HG03558 (cell line): Measurements from ENCODE around the gene SLC39A11.
"Not testable (repeated sequence)": the region's sequence is repeated elsewhere in the genome, so short reads cannot be mapped to it uniquely, and the experiment has no call there.

Experiments
- ATAC-seq: cut with Tn5 transposase; IDR thresholded peaks from one replicate; pipeline ENCODE4 v1.9.1; 2021; ENCODE audit warnings: moderate number of reproducible peaks; ENCODE audit not compliant: unreplicated experiment; ENCODE audit errors: extremely low read depth

SLC39A11 gene

DNA sequence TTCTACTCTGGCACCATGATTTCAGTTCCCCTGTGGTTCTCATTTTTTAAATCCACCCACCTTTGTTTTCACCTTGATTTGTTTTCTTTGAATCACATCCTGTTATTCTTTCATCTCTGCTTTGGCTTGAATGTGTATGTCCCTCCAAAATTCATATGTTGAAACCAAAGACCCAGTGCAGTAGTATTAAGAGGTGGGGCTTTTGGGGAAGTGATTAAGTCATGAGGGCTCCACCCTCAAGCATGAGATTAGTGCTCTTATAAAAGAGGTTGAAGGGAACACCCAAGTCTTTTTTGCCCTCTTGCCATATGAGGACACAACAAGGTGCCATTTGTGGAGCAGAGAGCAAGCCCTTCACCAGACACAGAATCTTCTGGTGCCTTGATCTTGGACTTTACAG is 382.3 kb downstream of the SLC39A11 start:
- ATAC-seq = no peak

DNA sequence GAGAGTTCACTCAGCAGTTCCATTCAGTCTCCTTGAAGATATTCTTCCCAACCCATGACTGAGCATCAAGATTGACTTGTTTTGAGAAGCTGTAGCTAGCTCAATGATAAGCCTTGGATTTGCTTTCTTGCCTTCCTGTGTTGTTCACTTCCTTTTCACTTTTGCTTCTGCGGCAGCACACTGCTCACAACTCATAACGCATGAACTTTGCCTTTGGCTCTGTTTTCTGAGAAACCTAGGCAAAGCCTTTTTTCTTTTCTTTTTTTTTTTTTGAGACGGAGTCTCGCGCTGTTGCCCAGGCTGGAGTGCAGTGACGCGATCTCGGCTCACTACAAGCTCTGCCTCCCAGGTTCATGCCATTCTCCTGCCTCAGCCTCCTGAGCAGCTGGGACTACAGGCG is 383.8 kb downstream of the SLC39A11 start:
- not testable (repeated sequence) for ATAC-seq

DNA sequence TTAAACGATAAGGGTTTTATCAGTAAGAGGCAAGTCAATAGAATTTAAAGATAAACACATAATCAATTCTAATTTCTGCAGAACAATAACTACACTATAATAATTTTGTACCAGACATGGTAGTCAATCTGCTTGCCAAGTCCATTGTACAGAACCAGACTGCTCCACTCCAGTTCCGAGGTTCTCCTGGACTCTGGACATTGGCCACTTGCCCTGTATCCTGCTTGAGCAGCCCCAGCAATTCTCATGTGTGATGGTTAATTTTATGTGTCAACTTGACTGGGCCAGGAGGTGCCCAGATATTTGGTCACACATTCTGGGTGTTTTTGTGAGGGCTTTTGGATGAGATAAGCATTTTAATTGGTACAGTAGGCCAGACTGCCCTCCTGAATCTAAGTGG is 384.6 kb downstream of the SLC39A11 start:
- ATAC-seq = no peak

DNA sequence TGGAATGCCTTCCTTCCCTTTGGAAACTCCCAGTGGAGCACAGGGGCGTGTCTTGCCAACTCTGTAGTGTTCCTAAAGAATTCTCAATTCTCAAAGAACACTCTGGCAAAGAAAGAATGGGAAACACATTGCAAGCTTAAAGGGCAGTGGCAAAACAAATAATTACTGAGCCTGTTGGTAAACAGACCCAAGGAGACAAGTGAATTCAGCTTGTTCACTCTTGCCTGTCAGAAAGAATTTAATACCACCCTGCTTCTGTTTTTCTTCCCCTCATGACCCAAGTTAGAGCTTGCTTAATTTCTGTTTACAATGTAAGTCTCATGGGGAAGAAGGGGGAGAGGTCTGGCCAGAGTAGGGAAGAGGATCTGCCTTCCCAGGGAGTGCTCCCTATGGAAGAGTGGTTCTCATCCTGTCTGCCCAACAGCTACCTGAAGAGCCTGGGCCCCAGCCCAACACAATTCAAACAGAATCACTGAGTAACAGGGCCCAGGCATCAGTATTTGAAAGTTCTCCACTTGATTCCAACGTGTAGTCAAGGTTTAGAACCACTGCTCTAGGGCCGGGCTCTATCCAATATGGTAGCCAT is 386.0 kb downstream of the SLC39A11 start:
- ATAC-seq = no peak

DNA sequence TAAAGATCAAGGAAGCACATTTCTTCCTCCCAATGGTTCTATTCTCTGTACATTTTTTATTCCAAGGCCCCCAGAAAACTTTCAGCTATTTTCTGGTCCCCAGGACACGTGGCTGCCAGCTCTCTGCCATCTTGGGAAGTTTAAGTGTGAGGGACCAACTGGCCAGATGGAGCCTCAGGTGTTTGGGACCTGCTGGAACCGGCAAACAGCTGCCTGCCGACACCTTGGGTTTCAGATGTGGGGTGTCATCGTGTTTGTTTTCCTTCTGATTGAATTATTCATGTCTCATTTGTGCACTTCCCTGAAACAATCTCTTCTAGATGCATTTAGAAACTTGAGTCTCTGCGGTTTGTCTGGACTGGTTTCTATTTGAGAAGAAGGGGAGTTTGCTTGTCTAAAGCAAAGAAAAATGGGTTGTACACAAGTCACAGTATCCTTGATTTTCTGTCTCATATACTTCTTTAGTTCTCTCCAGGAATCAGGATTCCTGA is 386.5 kb downstream of the SLC39A11 start:
- ATAC-seq = no peak

DNA sequence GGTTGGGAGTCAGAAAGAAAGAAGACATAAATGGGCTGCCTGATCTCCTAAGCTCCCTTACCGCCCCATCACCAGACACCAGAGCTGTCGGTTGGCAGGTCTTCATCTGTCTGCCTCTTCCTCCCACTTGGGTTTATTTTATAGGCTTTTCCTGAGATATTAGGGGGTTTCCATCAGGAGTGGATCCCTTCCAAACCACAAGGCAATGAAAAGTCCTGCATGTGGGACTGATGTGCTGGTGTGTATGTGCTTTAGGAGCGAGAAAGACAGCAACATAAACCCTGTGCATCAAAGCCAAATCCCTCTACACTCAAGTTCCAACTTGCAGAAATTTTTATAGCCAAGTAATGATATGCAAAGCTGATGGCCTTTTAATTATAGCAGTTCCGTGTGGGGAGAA is 389.5 kb downstream of the SLC39A11 start:
- ATAC-seq = no peak

DNA sequence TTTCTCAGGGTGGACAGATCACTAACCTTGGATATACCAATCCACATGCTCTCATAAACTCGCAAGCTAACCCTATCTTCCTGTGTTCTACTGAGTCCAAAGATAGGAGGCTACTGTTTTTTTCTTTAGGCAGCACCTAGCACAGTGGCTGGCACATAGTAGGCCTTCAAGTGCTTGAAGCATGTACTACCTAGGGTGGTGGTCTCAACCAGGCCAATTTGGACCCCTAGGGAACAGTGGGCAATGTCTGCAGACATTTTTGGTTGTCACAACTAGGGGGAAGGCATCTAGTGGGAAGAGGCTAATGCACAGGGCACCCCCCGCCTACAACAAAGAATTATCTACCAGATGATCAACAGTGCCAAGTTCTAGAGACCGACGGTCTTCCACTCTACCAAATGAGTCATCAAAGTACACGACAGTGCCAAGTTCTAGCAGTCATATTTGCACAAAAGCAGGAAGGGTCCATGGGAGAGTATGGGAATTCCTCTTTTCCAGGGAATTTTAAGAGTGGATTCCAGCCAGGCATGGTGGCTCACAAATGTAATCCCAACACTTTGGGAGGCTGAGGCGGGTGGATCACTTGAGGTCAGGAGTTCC is 390.3 kb downstream of the SLC39A11 start:
- ATAC-seq = no peak

DNA sequence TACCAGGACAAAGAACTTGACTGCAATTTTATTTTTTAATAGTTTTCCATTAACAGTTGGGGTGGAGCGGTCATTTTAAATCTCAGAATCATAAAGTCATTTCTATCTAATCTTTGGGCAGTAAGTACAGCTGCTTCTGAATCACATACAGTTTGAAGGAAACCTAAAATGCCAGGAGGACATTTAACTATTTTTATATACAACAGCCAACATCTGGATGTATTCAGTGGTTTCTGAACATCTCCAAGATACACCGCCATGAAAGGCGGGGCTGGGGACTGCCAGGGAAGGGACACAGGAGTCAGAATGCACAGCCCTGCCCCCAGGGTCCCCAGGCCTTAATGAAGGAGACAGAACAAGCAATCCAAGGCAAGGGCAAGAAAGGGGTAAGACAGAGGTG is 392.3 kb downstream of the SLC39A11 start:
- ATAC-seq = no peak

DNA sequence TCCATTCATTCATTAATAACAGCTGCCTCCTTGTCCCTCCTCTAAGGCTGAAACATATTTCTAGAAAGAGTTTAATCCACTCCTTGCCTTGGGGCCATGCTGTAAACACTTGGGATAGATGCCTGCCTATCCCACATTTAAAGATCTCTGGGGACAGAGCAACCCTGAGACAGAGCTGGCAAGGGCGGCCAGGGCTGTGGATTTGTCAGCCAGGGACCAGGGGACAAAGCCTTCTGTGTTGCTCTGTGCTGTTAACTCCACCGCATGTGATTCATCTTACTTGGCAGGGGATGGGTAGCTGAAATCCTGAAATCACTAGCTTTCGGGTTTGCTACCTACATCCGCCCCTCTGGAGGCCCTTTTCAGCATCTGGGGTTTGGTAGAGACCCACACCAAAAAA is 392.9 kb downstream of the SLC39A11 start:
- no peak for ATAC-seq

DNA sequence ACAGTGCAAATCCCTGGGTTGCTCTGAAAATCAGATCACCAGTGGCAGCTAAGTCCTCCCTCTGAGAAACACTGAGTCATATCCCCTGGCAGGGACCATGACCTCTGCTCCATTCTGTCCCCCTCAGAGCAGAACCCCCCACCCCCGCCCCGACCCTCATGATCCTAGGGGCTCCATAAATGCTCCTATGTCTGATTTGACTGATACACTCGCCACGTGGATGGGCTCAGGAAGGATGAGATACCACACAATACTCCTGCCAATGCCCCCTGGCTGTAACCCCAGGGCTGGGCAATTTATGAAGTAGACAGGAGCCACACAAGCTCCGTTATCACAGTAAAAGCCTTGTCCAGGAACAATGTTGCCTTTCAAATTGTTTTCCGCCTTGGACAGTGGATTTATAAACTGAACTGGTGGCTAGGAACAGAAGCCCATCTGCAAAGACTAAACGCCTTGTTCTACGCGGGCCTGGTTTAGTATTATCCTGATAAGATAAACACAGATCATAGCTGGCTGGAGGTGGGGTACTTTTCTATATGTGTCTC is 394.8 kb downstream of the SLC39A11 start:
- no peak for ATAC-seq

DNA sequence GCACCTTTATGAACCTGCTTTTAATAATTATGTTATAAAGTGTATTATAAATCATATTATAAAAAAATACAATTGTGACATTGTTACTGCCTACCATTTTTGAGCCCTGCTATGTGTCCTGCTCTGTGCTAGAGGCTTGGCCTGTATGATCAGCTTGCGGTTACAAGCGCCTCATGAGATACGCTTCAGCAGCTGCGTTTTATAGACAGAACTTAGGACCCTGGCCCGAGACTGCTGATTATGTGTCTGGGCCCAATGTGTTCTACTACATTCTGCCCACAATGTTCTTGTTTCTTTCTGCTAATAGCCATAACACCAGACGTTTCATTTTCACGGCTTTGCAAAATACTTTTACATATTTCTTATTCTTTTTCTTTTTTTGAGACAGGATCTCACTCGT is 395.8 kb downstream of the SLC39A11 start:
- ATAC-seq = no peak

DNA sequence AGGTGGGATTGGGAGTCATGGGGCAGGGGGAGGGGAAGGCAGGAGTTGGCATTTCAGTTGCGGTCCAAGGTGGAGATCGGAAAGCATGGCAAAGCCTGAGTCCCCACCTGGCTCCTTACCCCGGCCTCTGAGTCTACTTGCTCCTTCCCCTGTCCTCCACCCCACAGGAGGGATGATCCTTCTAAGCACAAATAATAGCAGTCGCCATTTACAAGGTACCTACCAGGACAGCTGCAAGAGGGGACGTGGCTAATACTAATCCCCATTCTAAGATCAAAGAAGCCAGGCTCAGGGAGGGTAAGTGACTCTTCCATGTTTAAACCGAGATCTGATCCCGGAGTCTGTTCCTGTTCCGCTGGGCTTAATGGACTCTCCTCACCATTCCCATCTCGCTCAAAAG is 396.3 kb downstream of the SLC39A11 start:
- ATAC-seq = no peak

DNA sequence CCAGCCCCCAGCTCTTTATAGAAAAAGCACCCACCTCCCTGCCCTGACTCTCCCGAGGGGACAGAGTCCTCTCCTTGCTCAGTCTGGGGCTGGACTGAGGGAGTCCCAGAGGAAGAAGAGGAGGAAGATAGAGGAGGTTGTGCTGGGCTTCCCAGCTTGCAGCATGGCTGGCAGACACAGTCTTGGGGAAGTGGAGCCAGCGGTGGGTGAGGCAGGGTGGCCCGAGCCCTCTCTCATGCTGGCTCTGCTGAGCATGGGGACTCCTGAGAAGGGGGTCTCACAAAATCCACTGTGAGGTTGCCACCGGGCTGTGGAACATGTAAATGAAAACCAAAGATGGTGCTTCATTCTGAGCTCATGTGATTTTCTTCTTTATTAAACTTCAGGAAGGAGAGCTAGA is 398.5 kb downstream of the SLC39A11 start:
- ATAC-seq = no peak

DNA sequence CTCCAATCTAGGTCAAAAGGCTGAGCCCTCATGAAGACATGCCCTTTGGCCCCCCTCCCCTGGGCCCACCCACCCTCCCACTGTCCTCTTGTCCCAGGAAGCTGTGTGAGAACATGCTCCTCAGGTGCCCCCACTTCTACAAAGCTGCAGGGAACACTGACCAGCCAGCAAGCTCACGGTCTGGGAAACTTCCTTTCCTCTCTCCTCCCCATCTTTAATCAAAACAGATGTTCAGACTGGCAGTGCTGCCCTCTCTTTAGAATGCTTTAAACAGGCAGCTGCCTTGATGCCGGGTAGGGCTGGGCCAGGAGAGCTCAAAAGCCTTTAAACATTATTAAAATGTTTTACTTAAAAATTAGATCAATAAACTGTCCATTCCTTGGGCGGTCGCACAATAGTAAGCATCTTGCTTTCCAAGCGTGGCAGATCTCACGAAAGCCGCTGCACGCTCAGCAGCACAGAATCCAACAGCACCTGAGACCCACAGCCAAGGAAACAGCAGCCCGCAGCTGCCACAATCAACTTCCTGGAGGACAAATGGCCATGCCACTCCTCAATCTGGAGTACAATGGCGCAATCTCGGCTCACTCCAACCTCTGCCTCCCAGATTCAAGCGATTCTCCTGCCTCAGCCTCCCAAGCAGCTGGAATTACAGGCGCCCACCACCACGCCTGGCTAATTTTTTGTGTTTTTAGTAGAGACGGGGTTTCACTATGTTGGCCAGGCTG is 399.2 kb downstream of the SLC39A11 start:
- ATAC-seq = no peak

DNA sequence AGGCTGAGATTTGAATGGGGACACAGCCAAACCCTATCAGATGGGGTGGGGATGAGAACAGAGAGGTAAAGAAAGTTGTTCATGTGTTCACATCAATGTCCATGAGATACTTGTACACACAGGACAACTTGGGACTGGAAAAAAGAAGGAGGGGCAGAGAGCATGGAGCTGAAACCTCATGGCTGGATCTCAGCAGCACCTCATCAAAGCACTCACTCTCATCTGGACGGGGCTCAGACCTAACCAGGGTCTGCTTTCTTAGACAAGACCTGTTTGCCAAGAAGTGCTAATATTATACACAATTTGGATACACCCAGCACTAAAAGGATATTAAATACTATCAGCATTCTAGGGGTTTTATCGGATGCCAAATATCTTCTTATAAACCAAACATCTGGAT is 399.8 kb downstream of the SLC39A11 start:
- no peak for ATAC-seq

DNA sequence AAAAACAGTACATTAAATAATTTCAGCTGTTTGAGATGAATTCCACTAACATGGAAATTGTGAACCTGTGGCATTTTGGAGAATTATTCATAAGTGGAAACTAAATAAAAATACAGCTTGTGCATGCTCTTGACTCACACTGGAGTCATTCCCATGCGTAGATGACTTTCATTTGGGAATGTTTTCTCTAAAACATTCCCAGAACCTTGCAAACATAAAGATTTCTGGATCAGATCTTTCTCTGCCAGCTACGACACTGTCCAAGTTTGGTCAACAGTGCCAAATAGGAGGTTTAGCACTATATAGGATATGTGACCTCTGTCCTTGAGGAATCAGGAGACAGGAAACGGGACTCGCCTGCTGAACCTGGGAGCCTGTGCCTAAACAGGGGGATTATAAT is 400.9 kb downstream of the SLC39A11 start:
- no peak for ATAC-seq

DNA sequence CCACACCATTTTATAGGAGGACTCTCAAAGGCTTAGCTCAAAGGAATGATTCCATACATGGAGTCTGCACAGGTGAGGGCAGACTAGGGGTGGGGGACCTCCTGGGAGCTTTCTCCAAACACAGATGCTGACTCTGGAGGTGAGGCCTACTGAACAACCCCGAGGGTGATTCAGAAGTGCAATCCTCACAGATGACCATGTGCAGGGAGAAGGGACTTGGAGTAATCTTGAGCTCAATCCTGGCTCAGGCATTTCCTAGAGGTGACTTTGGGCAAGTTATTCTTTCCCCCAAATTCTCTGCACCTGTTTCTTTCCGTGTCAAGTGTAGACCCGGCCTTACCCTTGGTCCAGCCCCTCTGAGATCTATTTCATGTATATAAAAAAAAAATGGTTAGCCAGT is 401.5 kb downstream of the SLC39A11 start:
- no peak for ATAC-seq

DNA sequence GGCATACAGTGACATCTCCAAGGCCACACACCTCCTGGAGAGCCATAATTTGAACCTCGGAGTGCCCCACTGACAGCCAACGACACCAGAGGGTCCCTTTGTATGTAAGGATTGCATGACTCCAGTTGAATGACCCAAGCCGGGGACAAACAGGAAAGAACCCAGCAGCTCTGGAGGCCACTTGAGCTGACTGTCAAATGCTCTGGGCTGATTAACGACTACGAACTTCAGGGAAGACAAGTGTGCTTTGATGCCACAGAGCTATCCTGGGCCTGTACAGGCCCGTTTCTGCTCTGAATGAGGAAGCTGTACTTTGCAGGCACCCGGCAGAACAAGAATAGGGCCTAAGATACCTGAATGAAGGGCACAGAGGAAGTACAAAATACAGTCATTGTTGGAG is 404.6 kb downstream of the SLC39A11 start:
- no peak for ATAC-seq

DNA sequence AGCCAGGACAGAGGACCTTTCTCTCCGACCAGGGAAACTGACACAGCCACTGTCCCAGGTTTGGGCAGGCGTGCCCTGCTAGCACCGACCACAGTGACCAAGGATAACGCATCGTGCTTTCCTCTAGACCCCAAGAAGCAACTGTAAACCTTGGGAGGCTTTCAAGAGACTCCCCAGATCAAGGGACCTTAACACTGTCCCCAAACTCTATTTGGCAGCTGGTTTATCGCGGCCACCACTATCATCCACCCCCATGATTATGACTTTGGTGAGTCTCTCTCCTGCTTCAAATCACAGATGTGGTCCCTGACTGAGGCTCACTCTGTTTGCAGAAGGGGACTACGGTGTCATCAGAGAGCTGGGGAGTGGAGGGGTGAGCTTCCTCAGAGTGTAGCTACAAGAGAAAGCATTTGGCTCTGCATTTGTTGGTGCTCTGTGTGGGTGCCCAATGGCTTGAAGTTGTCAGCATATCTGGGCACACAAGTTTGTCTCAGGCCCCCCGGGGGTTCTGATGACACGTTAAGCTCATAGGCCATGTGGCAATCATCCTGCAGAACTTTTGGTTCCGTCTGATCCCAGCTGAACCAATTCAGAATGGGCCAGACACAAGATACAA is 408.0 kb downstream of the SLC39A11 start:
- no peak for ATAC-seq

DNA sequence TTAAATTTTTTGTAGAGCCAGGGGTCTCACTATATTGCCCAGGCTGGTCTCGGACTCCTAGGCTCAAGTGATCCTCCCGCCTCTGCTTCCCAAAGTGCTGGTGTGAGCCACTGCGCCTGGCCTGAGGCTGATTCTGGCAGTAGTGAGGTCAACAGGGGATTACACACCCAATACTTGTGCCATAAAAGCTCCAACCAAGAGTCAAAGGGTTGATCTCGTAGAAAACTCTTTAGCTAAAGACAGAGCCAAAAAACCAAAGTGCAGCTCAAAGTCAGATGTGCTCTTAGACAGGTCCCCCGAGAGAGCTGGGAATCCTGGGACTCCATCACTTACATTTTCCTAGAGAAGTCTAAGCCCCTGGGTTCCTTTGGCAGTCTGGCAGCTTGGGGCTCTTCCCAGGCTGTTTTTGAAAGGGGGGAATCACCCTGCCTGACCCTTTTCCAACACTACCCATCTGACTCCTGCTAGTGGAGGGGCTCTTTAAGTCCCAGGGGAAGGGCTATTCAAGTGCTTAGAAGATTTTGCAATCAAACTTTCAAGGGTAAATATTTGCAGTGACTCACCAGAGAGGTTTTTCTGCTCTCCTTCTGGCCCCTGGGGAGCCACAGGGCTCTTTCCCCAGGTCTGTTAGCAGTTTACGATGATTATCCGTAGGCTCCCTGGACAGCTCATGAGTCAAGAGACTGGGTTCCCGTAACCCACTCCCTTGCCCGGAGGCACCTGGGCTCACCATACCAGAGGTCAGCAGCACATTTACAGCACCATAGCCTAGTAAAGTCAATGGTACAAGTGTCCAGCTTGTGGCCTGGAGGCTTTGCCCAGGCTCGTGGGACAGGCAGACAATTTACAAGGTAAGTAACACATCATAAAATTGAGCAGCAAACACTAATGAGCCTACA is 408.7 kb downstream of the SLC39A11 start:
- no peak for ATAC-seq
